H1 (cell line): Measurements from ENCODE around the gene GSC.

Source experiments
- CBX5 ChIP-seq: fragments of 300-800, 300-1000 bp; sonication (generic); IDR thresholded peaks from 2 replicates; pipeline ENCODE4 v1.7.1; 2016; ENCODE audit warnings: antibody characterized with exemption, low read length, low read depth
- CTBP2 ChIP-seq: IDR thresholded peaks from 2 replicates; pipeline ENCODE4 v1.7.0; 2011; ENCODE audit warnings: borderline replicate concordance, mild to moderate bottlenecking, moderate library complexity, mixed read lengths, low read length; ENCODE audit not compliant: insufficient read depth, insufficient read length
- EP300 ChIP-seq, 2 experiments: IDR thresholded peaks; 1 replicate in 1 of 2; 2 replicates in 1 of 2; pipeline ENCODE4 v1.6.1; 2011 to 2012; ENCODE audit warnings: low read depth in 2 of 2, low read length in 2 of 2, mild to moderate bottlenecking in 2 of 2, borderline replicate concordance in 1 of 2, inconsistent platforms in 1 of 2, moderate library complexity in 1 of 2
- EZH2 ChIP-seq: fragments of 200-600 bp; sonication (generic); IDR thresholded peaks from 2 replicates; pipeline ENCODE4 v1.7.1; 2012; ENCODE audit warnings: low read depth, mild to moderate bottlenecking, moderate library complexity, low read length, inconsistent platforms; ENCODE audit not compliant: severe bottlenecking
- HDAC2 ChIP-seq, 2 experiments: fragments of 300-600 bp in 1 of 2; sonication (generic) in 1 of 2; IDR thresholded peaks; 2 replicates each; pipeline ENCODE4 v1.6.1; 2011 to 2012; ENCODE audit warnings: low read depth in 2 of 2, low read length in 2 of 2, mild to moderate bottlenecking in 2 of 2, moderate library complexity in 2 of 2, borderline replicate concordance in 1 of 2, inconsistent platforms in 1 of 2
- JUND ChIP-seq: IDR thresholded peaks from 2 replicates; pipeline ENCODE4 v1.6.1; 2011; ENCODE audit warnings: mild to moderate bottlenecking, improper control_type of control experiment, low read length
- POLR2A ChIP-seq, 2 experiments: IDR thresholded peaks; 1 replicate in 1 of 2; 2 replicates in 1 of 2; pipeline ENCODE4 v1.6.1; 2011; ENCODE audit warnings: low read depth in 2 of 2, low read length in 2 of 2, mild to moderate bottlenecking in 2 of 2; ENCODE audit errors: control extremely low read depth in 1 of 2
- POLR2AphosphoS5 ChIP-seq: IDR thresholded peaks from 2 replicates; pipeline ENCODE4 v1.6.1; 2011; ENCODE audit warnings: low read depth, low read length
- RAD21 ChIP-seq, 2 experiments: IDR thresholded peaks in 1 of 2; conservative IDR thresholded peaks in 1 of 2; 2 replicates each; pipeline ENCODE4 v1.6.1; 2011; ENCODE audit warnings: low read depth in 2 of 2, low read length in 2 of 2, improper control_type of control experiment in 1 of 2, inconsistent platforms in 1 of 2, mild to moderate bottlenecking in 1 of 2, moderate library complexity in 1 of 2
- SRF ChIP-seq: IDR thresholded peaks from 2 replicates; pipeline ENCODE4 v1.6.1; 2011; ENCODE audit warnings: mild to moderate bottlenecking, low read depth, low read length, moderate library complexity
- YY1 ChIP-seq: IDR thresholded peaks from 2 replicates; pipeline ENCODE4 v1.6.1; 2011; ENCODE audit warnings: low read depth, mild to moderate bottlenecking, low read length
- TF ChIP-seq, protein P1 (sequence below), 3 experiments: IDR thresholded peaks; 1 replicate in 2 of 3; 2 replicates in 1 of 3; pipeline versions ENCODE4 v1.5.1 to v1.6.1; 2011; ENCODE audit warnings: low read length in 3 of 3, mild to moderate bottlenecking in 3 of 3, inconsistent platforms in 2 of 3, low read depth in 1 of 3, moderate library complexity in 1 of 3; ENCODE audit not compliant: insufficient read depth in 1 of 3; ENCODE audit errors: control extremely low read depth in 1 of 3

DNA sequence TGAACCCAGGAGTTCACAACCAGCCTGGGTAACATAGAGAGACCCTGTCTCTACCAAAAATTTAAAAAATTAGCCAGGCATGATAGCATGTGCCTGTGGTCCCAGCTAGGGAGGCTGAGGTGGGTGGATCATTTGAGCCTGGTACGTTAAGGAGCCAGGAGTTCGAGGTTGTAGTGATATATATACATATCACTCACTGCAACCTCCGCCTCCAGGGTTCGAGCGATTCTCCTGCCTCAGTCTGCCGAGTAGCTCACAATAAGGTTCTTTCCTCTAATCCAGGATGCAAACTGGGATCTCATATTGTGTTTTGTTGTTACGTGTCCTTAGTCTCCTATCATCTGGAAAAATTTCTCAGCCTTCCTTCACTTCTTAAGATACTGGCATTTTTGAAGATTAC, 24.0 kb upstream of the GSC start:
- no peak for TF ChIP-seq SRF
- no peak for TF ChIP-seq CTBP2
- TF ChIP-seq, protein P1, sequence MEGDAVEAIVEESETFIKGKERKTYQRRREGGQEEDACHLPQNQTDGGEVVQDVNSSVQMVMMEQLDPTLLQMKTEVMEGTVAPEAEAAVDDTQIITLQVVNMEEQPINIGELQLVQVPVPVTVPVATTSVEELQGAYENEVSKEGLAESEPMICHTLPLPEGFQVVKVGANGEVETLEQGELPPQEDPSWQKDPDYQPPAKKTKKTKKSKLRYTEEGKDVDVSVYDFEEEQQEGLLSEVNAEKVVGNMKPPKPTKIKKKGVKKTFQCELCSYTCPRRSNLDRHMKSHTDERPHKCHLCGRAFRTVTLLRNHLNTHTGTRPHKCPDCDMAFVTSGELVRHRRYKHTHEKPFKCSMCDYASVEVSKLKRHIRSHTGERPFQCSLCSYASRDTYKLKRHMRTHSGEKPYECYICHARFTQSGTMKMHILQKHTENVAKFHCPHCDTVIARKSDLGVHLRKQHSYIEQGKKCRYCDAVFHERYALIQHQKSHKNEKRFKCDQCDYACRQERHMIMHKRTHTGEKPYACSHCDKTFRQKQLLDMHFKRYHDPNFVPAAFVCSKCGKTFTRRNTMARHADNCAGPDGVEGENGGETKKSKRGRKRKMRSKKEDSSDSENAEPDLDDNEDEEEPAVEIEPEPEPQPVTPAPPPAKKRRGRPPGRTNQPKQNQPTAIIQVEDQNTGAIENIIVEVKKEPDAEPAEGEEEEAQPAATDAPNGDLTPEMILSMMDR (IDR thresholded peaks at IDR 0.05; ENCODE audit: control extremely low read depth in 1 of 3, insufficient read depth in 1 of 3, low read depth in 1 of 3, low read length in 3 of 3), result no peak
- TF ChIP-seq EZH2, result no peak
- TF ChIP-seq JUND, result no peak
- no peak for TF ChIP-seq CBX5
- no peak for TF ChIP-seq POLR2A (IDR thresholded peaks at IDR 0.05; ENCODE audit: control extremely low read depth in 1 of 2, low read depth in 2 of 2, low read length in 2 of 2)
- TF ChIP-seq EP300 (IDR thresholded peaks at IDR 0.05; ENCODE audit: borderline replicate concordance in 1 of 2, low read depth in 2 of 2, low read length in 2 of 2), result no peak
- no peak for TF ChIP-seq POLR2AphosphoS5
- TF ChIP-seq RAD21 (IDR thresholded peaks at IDR 0.05 in 1 of 2, conservative IDR thresholded peaks at IDR 0.05 in 1 of 2; ENCODE audit: low read depth in 2 of 2, low read length in 2 of 2), result no peak
- no peak for TF ChIP-seq YY1
- TF ChIP-seq HDAC2 (IDR thresholded peaks at IDR 0.05; ENCODE audit: borderline replicate concordance in 1 of 2, low read depth in 2 of 2, low read length in 2 of 2), result no peak
